Neural crest cell (in vitro differentiated cells): ENCODE data around the gene ACY1. TPM values are rescaled to one million over a fixed set of nuclear protein-coding genes. Genes with fewer than 3 reads are reported as not detected.
"Not testable (repeated sequence)": the region's sequence is repeated elsewhere in the genome, so short reads cannot be mapped to it uniquely, and the experiment has no call there.

ENCODE experiments used
- DNase-seq: peaks from one replicate; pipeline ENCODE4 v3.0.0; 2021; ENCODE audit warnings: low read depth, mixed read lengths, low spot score
- H3K27ac Mint-ChIP-seq: one replicate; pipeline ENCODE4 v1.8.0; 2021; ENCODE audit warnings: mild to moderate bottlenecking, mixed read lengths; ENCODE audit not compliant: unreplicated experiment
- H3K27me3 Mint-ChIP-seq: 2 replicates; pipeline ENCODE4 v1.8.0; 2021; ENCODE audit warnings: low read depth, mild to moderate bottlenecking, mixed read lengths
- H3K36me3 Mint-ChIP-seq: 2 replicates; pipeline ENCODE4 v1.8.0; 2021; ENCODE audit warnings: low read depth, mild to moderate bottlenecking, mixed read lengths
- H3K4me1 Mint-ChIP-seq: 2 replicates; pipeline ENCODE4 v1.8.0; 2021; ENCODE audit warnings: mixed read lengths
- H3K4me3 Mint-ChIP-seq: one replicate; pipeline ENCODE4 v1.8.0; 2021; ENCODE audit warnings: mild to moderate bottlenecking, mixed read lengths
- H3K9me3 Mint-ChIP-seq: 2 replicates; pipeline ENCODE4 v1.8.0; 2021; ENCODE audit warnings: mixed read lengths
- CTCF ChIP-seq: fragments of 200-600 bp; sonication (generic); conservative IDR thresholded peaks from 2 replicates; pipeline ENCODE4 v1.5.0; 2021; ENCODE audit warnings: antibody characterized with exemption, mild to moderate bottlenecking
- total RNA-seq: library from RNA; stranded (reverse); gene quantifications from 2 replicates; pipeline ENCODE4 v1.2.1, GENCODE V29; 2021

Gene ACY1
- total RNA-seq, 1 donor from 2014 or later, result 32.5 TPM

DNA sequence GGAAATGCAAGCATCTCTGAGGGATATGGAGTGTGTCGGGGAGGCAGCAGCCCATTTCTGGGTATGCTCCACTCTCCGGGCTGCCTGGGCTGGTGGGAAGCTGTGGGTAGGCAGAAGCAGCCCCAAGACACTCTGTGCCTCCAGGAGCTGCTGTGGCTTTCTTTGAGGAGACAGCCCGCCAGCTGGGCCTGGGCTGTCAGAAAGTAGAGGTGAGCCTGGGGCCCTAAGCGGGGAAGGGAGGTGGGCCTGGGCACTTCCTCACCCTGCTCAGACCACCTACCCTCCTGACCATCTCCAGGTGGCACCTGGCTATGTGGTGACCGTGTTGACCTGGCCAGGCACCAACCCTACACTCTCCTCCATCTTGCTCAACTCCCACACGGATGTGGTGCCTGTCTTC, 1.7 kb downstream of the ACY1 start:
- H3K36me3 Mint-ChIP-seq, result peaks cover 2% of the 10 kb centered on the region
- DNase-seq, result no peak
- H3K4me1 Mint-ChIP-seq, result peaks cover 35% of the 10 kb centered on the region
- no peak for TF ChIP-seq CTCF
- peak overlapping the region; percentile 79 for H3K4me3 Mint-ChIP-seq
- H3K9me3 Mint-ChIP-seq, result no peaks in the 10 kb centered on the region
- H3K27me3 Mint-ChIP-seq, result peaks cover 9% of the 10 kb centered on the region
- no peak overlapping the region for H3K27ac Mint-ChIP-seq

DNA sequence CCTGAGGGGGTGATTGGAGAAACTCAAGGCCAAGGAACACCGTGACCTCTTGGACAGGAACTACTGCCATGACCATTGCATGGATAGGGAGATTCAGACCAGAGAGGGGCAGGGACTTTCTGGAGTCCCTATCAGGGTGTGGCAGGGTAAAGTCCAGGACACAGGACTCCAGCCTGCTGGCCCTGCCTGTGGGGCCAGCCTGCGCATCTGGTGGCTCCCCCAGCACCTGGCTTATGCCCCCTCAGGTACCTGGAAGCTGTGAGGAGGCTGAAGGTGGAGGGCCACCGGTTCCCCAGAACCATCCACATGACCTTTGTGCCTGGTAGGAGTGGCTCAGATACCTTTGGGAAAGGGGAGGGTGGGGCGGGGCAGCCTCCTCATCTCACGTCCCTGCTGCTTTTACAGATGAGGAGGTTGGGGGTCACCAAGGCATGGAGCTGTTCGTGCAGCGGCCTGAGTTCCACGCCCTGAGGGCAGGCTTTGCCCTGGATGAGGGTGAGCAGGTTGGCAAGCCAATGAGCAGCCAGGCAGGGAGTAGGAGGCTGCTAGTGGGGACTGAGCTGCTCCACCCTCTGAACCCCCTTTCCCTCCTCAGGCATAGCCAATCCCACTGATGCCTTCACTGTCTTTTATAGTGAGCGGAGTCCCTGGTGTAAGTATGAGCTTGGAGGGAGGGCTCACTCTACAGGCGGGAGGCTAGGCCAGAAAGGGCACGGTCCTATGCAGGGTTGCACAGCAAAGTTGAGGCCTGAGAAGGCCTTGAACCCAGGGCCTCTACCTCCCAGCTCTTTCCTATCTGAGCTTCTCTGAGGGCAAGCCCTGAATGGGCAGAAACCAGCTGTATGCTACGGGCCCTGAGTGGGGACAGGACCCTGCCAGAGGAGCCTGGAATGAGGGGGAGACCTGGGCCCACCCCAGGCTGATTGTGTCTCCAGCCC, 2.9 kb downstream of the ACY1 start:
- Mint-ChIP-seq H3K36me3 (peaks cover 6% of the 10 kb centered on the region), H3K27ac (no peak overlapping the region), H3K27me3 (peaks cover 13% of the 10 kb centered on the region), H3K4me1 (peaks cover 37% of the 10 kb centered on the region), H3K4me3 (peak overlapping the region; percentile 19), H3K9me3 (peaks cover 2% of the 10 kb centered on the region)
- DNase-seq, result no peak
- no peak for TF ChIP-seq CTCF

DNA sequence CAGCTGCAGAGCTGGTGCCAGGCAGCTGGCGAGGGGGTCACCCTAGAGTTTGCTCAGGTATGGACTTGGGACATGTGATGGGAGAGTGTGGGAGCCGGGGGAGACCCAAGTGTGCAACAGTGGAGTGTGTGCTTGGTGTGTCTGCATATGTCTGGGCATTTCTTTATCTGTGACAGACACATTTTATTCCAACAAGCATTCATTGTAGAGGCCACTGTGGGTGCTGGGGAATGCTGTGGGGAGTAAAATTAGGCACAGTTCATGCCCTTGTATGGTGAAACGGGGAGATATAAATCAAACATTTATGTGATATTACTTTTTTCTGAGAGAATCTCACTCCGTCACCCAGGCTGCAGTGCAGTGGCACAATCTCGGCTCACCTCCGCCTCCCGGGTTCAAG, 4.2 kb downstream of the ACY1 start:
- no peak for DNase-seq
- Mint-ChIP-seq H3K4me3 (peak overlapping the region; percentile 84), H3K27me3 (peaks cover 14% of the 10 kb centered on the region), H3K4me1 (peaks cover 39% of the 10 kb centered on the region), H3K9me3 (peaks cover 2% of the 10 kb centered on the region), H3K36me3 (peaks cover 14% of the 10 kb centered on the region), H3K27ac (no peak overlapping the region)
- TF ChIP-seq CTCF, result no peak

DNA sequence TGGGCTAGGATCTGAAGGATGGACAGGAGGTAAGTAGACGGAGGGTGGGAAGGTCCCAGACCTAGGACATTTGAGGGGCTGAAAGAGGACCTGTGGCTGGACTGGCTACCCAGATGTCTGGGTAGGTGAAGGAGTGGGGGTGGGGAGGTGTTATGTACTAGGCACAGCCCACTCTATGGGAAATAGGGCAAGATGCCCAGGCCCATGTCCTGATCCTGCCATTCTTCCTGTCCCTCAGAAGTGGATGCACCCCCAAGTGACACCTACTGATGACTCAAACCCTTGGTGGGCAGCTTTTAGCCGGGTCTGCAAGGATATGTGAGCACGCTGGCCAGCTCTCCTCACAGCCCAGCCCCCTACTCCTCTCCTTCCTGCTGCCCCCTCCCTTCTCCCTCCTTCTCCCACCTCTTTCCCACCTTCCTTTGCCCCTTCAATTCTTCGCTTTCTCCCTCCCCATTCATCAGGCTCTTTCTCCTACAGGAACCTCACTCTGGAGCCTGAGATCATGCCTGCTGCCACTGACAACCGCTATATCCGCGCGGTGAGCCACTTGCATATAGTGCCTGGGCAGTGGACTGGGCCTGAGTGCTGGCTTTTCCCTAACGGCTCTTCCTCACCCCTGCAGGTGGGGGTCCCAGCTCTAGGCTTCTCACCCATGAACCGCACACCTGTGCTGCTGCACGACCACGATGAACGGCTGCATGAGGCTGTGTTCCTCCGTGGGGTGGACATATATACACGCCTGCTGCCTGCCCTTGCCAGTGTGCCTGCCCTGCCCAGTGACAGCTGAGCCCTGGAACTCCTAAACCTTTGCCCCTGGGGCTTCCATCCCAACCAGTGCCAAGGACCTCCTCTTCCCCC, 5.2 kb downstream of the ACY1 start:
- Mint-ChIP-seq H3K9me3 (peaks cover 2% of the 10 kb centered on the region), H3K4me3 (peak overlapping the region; percentile 84), H3K27me3 (peaks cover 14% of the 10 kb centered on the region), H3K36me3 (peaks cover 19% of the 10 kb centered on the region), H3K27ac (peak overlapping the region; percentile 19), H3K4me1 (peaks cover 33% of the 10 kb centered on the region)
- no peak for DNase-seq
- TF ChIP-seq CTCF, result no peak

- H3K27me3 Mint-ChIP-seq, result peaks cover 14% of the 10 kb centered on the region
- DNase-seq, H3K27ac Mint-ChIP-seq, H3K4me3 Mint-ChIP-seq, H3K9me3 Mint-ChIP-seq: not testable (repeated sequence)
- peaks cover 42% of the 10 kb centered on the region for H3K4me1 Mint-ChIP-seq
- peaks cover 37% of the 10 kb centered on the region for H3K36me3 Mint-ChIP-seq
Observed at GRCh38 chr3:51990501-51990971, 7.2 kb downstream of the ACY1 start.
